Tibial nerve (tissue), 3 donors: ENCODE results near the gene DPF1.

Experiments
- POLR2A ChIP-seq, 2 donors: fragments of 450-650 bp; IDR thresholded peaks; one replicate each; pipeline ENCODE4 v1.6.1; 2017; ENCODE audit warnings: antibody characterized with exemption in 2 of 2, mild to moderate bottlenecking in 2 of 2, moderate library complexity in 2 of 2
- TF ChIP-seq, protein P1 (sequence below), 5 experiments: fragments of 200-600 bp in 3 of 5; fragments of 450-650 bp in 2 of 5; sonication (generic) in 3 of 5; IDR thresholded peaks; one replicate each; pipeline ENCODE4 v1.5.1; 2016 to 2019; ENCODE audit warnings: antibody characterized with exemption in 5 of 5, mild to moderate bottlenecking in 3 of 5, moderate library complexity in 2 of 5

DNA sequence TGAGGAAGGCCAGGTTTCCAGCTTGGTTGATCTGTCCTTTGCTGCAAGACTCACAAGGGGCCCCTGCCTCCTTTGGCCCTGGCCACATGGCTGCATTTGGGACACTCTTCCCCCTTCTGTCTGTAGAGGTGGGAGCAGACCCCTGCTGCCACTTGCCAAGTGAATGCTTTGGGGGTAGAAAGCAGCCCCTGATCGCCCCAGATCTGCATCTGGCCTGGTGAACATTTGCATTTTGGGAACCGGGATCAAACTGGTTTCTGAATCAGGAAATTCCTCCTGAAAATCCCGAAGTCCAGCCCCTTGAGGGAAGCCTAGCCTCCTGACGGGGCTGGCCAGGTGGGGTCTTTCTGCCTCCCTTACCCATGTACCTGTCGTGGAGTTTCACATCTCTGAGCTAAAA, 14.9 kb downstream of the DPF1 start:
- TF ChIP-seq, protein P1, sequence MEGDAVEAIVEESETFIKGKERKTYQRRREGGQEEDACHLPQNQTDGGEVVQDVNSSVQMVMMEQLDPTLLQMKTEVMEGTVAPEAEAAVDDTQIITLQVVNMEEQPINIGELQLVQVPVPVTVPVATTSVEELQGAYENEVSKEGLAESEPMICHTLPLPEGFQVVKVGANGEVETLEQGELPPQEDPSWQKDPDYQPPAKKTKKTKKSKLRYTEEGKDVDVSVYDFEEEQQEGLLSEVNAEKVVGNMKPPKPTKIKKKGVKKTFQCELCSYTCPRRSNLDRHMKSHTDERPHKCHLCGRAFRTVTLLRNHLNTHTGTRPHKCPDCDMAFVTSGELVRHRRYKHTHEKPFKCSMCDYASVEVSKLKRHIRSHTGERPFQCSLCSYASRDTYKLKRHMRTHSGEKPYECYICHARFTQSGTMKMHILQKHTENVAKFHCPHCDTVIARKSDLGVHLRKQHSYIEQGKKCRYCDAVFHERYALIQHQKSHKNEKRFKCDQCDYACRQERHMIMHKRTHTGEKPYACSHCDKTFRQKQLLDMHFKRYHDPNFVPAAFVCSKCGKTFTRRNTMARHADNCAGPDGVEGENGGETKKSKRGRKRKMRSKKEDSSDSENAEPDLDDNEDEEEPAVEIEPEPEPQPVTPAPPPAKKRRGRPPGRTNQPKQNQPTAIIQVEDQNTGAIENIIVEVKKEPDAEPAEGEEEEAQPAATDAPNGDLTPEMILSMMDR (IDR thresholded peaks at IDR 0.05) = no peak
- no peak for TF ChIP-seq POLR2A (IDR thresholded peaks at IDR 0.05)
